Neural progenitor cell (in vitro differentiated cells): ENCODE data around the gene ERO1B. TPM values are rescaled to one million over a fixed set of nuclear protein-coding genes. Genes with fewer than 3 reads are reported as not detected.

Experiments used
- DNase-seq: peaks from one replicate; pipeline ENCODE4 v3.0.0-alpha.2; 2016; ENCODE audit warnings: low spot score
- H2AFZ ChIP-seq: fragments of 200-600 bp; sonication (generic); replicated peaks from 2 replicates; pipeline ENCODE4 v1.6.1; 2016; ENCODE audit warnings: antibody characterized with exemption
- H3F3A ChIP-seq: fragments of 200-600 bp; sonication (generic); 2 replicates; pipeline ENCODE4 v1.6.1; 2016; ENCODE audit warnings: antibody characterized with exemption, low read depth
- H3K27ac ChIP-seq: fragments of 200-600 bp; sonication (generic); 2 replicates; pipeline ENCODE4 v1.5.1; 2016; ENCODE audit warnings: mild to moderate bottlenecking
- H3K27me3 ChIP-seq: fragments of 200-600 bp; sonication (generic); 2 replicates; pipeline ENCODE4 v1.6.1; 2016; ENCODE audit warnings: mild to moderate bottlenecking, moderate library complexity
- H3K36me3 ChIP-seq: fragments of 200-600 bp; sonication (generic); 2 replicates; pipeline ENCODE4 v1.5.1; 2016
- H3K4me1 ChIP-seq: fragments of 200-600 bp; sonication (generic); 2 replicates; pipeline ENCODE4 v1.6.1; 2016; ENCODE audit warnings: mixed run types
- H3K4me2 ChIP-seq: fragments of 200-600 bp; sonication (generic); 2 replicates; pipeline ENCODE4 v1.6.1; 2016
- H3K4me3 ChIP-seq: fragments of 200-600 bp; sonication (generic); 2 replicates; pipeline ENCODE4 v1.5.1; 2016
- H3K79me2 ChIP-seq: fragments of 200-600 bp; sonication (generic); 2 replicates; pipeline ENCODE4 v1.6.1; 2016; ENCODE audit warnings: low read depth
- H3K9ac ChIP-seq: fragments of 200-600 bp; sonication (generic); 2 replicates; pipeline ENCODE4 v1.6.1; 2016
- H3K9me3 ChIP-seq: fragments of 200-600 bp; sonication (generic); 2 replicates; pipeline ENCODE4 v1.5.1; 2016; ENCODE audit warnings: low read depth
- H4K20me1 ChIP-seq: fragments of 200-600 bp; sonication (generic); 2 replicates; pipeline ENCODE4 v1.6.1; 2016; ENCODE audit warnings: low read depth
- H3K27ac Mint-ChIP-seq: 3 replicates; pipeline ENCODE4 v1.8.0; 2021; ENCODE audit warnings: mixed read lengths
- H3K27me3 Mint-ChIP-seq: 2 replicates; pipeline ENCODE4 v1.8.0; 2022; ENCODE audit warnings: low read depth, mild to moderate bottlenecking, inconsistent platforms, moderate library complexity, mixed read lengths; ENCODE audit not compliant: insufficient read depth
- H3K36me3 Mint-ChIP-seq: 3 replicates; pipeline ENCODE4 v1.8.0; 2021; ENCODE audit warnings: mixed read lengths
- H3K4me1 Mint-ChIP-seq: 3 replicates; pipeline ENCODE4 v1.8.0; 2021; ENCODE audit warnings: mixed read lengths
- H3K4me3 Mint-ChIP-seq: 3 replicates; pipeline ENCODE4 v1.8.0; 2021; ENCODE audit warnings: mild to moderate bottlenecking, moderate library complexity, mixed read lengths
- H3K9me3 Mint-ChIP-seq: 3 replicates; pipeline ENCODE4 v1.8.0; 2020; ENCODE audit warnings: mixed read lengths
- CTCF ChIP-seq: fragments of 200-600 bp; sonication (generic); IDR thresholded peaks from 2 replicates; pipeline ENCODE4 v1.5.1; 2017; ENCODE audit warnings: antibody characterized with exemption, mild to moderate bottlenecking
- EZH2 ChIP-seq: fragments of 200-600 bp; sonication (generic); IDR thresholded peaks from 2 replicates; pipeline ENCODE4 v1.6.1; 2017; ENCODE audit warnings: antibody characterized with exemption, mild to moderate bottlenecking, moderate library complexity
- EZH2phosphoT487 ChIP-seq: fragments of 200-600 bp; sonication (generic); IDR thresholded peaks from 2 replicates; pipeline ENCODE4 v1.6.1; 2017; ENCODE audit warnings: antibody characterized with exemption
- total RNA-seq: library from RNA; depleted of rRNA; stranded (reverse); fragments of >200 nt; gene quantifications from 2 replicates; pipeline ENCODE4 v1.2.3, GENCODE V29; 2015; ENCODE audit warnings: low replicate concordance

The ERO1B gene
- total RNA-seq, 1 donor from 2014 or later = 6.7 TPM

- no peak overlapping the region for H3K4me3 Mint-ChIP-seq
- no peaks in the 10 kb centered on the region for H3F3A ChIP-seq
Measured at GRCh38 chr1:236247286-236247685, 34.5 kb downstream of the ERO1B start.

GRCh38 chr1:236242568-236242967 is 39.2 kb downstream of the ERO1B start:
- Histone ChIP-seq H2AFZ (no peak overlapping the region), H3K4me1 (no peaks in the 10 kb centered on the region), H3K4me3 (no peak overlapping the region), H3K9ac (no peak overlapping the region), H3K27ac (no peak overlapping the region), H4K20me1 (no peaks in the 10 kb centered on the region), H3K9me3 (no peaks in the 10 kb centered on the region), H3K4me2 (no peak overlapping the region), H3F3A (no peaks in the 10 kb centered on the region), H3K36me3 (no peaks in the 10 kb centered on the region), H3K27me3 (no peaks in the 10 kb centered on the region), H3K79me2 (no peaks in the 10 kb centered on the region)
- Mint-ChIP-seq H3K27me3 (peaks cover 2% of the 10 kb centered on the region), H3K4me1 (no peaks in the 10 kb centered on the region), H3K27ac (no peak overlapping the region), H3K36me3 (no peaks in the 10 kb centered on the region), H3K4me3 (no peak overlapping the region), H3K9me3 (no peaks in the 10 kb centered on the region)
- no peak for DNase-seq
- TF ChIP-seq EZH2phosphoT487 (no peak), EZH2 (no peak), CTCF (no peak)

More at GRCh38 chr1:236247286-236247685, 34.5 kb downstream of the ERO1B start:
- no peak overlapping the region for H3K9ac ChIP-seq
- H3K4me3 ChIP-seq = no peak overlapping the region
- no peak overlapping the region for H3K4me2 ChIP-seq
- no peak overlapping the region for H2AFZ ChIP-seq
- H3K36me3 ChIP-seq = no peaks in the 10 kb centered on the region
- no peak overlapping the region for H3K27ac Mint-ChIP-seq
- H3K27ac ChIP-seq = no peak overlapping the region
- H3K27me3 ChIP-seq = no peaks in the 10 kb centered on the region
- H3K79me2 ChIP-seq = no peaks in the 10 kb centered on the region
- H3K9me3 Mint-ChIP-seq = no peaks in the 10 kb centered on the region
- H3K4me1 Mint-ChIP-seq = no peaks in the 10 kb centered on the region
- H3K4me1 ChIP-seq = no peaks in the 10 kb centered on the region
- H3K36me3 Mint-ChIP-seq = no peaks in the 10 kb centered on the region
- no peak for DNase-seq
- no peaks in the 10 kb centered on the region for H4K20me1 ChIP-seq
- no peaks in the 10 kb centered on the region for H3K9me3 ChIP-seq
- no peaks in the 10 kb centered on the region for H3K27me3 Mint-ChIP-seq
- TF ChIP-seq CTCF (no peak), EZH2 (no peak), EZH2phosphoT487 (no peak)

- Histone ChIP-seq H3F3A (no peaks in the 10 kb centered on the region), H3K4me1 (no peaks in the 10 kb centered on the region), H3K4me3 (no peak overlapping the region), H2AFZ (no peak overlapping the region), H3K79me2 (no peaks in the 10 kb centered on the region), H3K27ac (no peak overlapping the region), H3K27me3 (no peaks in the 10 kb centered on the region), H4K20me1 (no peaks in the 10 kb centered on the region), H3K36me3 (no peaks in the 10 kb centered on the region), H3K9ac (no peak overlapping the region), H3K9me3 (no peaks in the 10 kb centered on the region), H3K4me2 (no peak overlapping the region)
- Mint-ChIP-seq H3K27ac (no peak overlapping the region), H3K27me3 (peaks cover 2% of the 10 kb centered on the region), H3K4me1 (no peaks in the 10 kb centered on the region), H3K9me3 (no peaks in the 10 kb centered on the region), H3K36me3 (no peaks in the 10 kb centered on the region), H3K4me3 (no peak overlapping the region)
- DNase-seq = no peak
- no peak for TF ChIP-seq EZH2
- TF ChIP-seq CTCF = no peak
- no peak for TF ChIP-seq EZH2phosphoT487
Measured at GRCh38 chr1:236240675-236241074, 41.1 kb downstream of the ERO1B start.
